Esophagus (tissue), 2 donors: Measurements from ENCODE around the gene NHEJ1. TPM values are rescaled to one million over a fixed set of nuclear protein-coding genes. Genes with fewer than 3 reads are reported as not detected.

ENCODE experiments used
- H3K27ac ChIP-seq, 2 donors: one replicate each; pipeline ENCODE4 v1.5.1; 2013; ENCODE audit warnings: low read depth in 2 of 2, mild to moderate bottlenecking in 2 of 2, inconsistent platforms in 1 of 2, low read length in 1 of 2, moderate library complexity in 1 of 2
- H3K27me3 ChIP-seq, 2 donors: one replicate each; pipeline ENCODE4 v1.6.1; 2013; ENCODE audit warnings: low read length in 2 of 2, control low read depth in 1 of 2, mild to moderate bottlenecking in 1 of 2; ENCODE audit not compliant: insufficient read depth in 2 of 2, control insufficient read depth in 1 of 2
- H3K36me3 ChIP-seq, 2 donors: one replicate each; pipeline ENCODE4 v1.6.1; 2013; ENCODE audit warnings: low read length in 1 of 2; ENCODE audit not compliant: control insufficient read depth in 2 of 2, insufficient read depth in 2 of 2
- H3K4me1 ChIP-seq, 2 donors: one replicate each; pipeline ENCODE4 v1.6.1; 2013; ENCODE audit warnings: low read length in 1 of 2; ENCODE audit not compliant: control insufficient read depth in 2 of 2, insufficient read depth in 2 of 2
- H3K4me3 ChIP-seq, 2 donors: one replicate each; pipeline ENCODE4 v1.5.1; 2013; ENCODE audit warnings: low read length in 2 of 2, mild to moderate bottlenecking in 2 of 2, low read depth in 1 of 2, moderate library complexity in 1 of 2
- H3K9me3 ChIP-seq, 2 donors: one replicate each; pipeline ENCODE4 v1.6.1; 2013; ENCODE audit warnings: mild to moderate bottlenecking in 2 of 2, low read depth in 1 of 2, low read length in 1 of 2, moderate library complexity in 1 of 2; ENCODE audit not compliant: control insufficient read depth in 2 of 2, insufficient read depth in 1 of 2
- WGBS, 2 donors: extraction: QIAGEN DNeasy Blood & Tissue Kit; methylation state at CpG; one replicate each; pipeline ENCODE4 v1.1.7; 2013; 5-methylcytosine and 5-hydroxymethylcytosine counted together
- polyA plus RNA-seq, 2 donors: library from polyadenylated mRNA; stranded (reverse); fragments of 200-250 nt; gene quantifications; one replicate each; pipeline ENCODE4 v1.2.3, GENCODE V29; 2013
- donor health status: healthy with polysubstance abuse.
- donor health status: Bipolar disorder and iron deficiency.

Gene NHEJ1
- polyA plus RNA-seq, 2 donors = 4.4 to 5.9 TPM

DNA sequence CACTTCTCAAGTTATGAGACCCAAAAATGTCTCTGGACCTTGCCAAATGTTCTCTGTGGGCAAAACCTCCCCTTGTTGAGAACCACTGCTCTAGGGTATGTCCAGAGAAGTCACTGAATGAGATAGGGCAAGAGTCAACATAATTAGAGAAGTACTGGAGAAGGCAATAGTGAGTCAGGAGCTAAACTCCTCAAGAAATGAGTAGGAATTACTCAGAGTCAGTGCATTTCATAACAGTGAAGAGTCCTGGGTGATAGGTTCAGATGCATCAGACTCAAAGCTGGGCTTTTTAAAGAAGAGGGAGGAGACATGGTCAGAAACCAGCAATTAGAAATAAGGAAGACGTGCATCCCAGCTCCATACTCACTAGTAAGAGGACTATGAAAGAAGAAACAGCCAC lies 61.3 kb downstream of the NHEJ1 start:
- 83 to 98% methylated on average over 1 of the region's 1 CpG for WGBS, 2 donors
- H3K27me3 ChIP-seq = no peaks in the 10 kb centered on the region
- no peak overlapping the region for H3K27ac ChIP-seq
- no peaks in the 10 kb centered on the region for H3K4me1 ChIP-seq
- H3K36me3 ChIP-seq = no peaks in the 10 kb centered on the region
- H3K9me3 ChIP-seq = no peaks in the 10 kb centered on the region
- no peak overlapping the region for H3K4me3 ChIP-seq

DNA sequence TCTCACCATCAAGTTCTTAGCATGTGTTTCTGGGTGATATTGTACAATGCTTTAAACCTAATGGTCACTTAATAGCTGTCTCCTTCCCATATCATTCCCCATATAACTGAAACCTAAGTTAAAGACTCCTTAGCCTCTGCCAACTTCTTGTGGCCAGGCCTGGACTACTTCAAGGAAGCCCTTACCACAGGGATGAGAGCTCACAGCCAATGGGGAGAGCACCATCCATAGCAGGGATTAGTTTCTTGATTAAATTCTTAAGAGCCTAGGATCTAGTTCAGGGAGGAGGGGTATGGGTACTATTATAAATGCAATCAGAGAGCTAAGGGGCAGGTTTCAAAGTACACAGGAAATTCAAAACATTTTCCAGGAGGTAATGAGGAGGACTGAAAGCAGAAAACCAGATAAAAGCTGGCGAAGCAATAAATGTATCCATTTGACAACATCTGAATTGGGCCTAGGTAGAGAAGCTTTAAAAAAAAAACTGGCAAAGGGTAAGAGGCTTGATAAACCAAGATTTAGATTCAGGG lies 65.1 kb downstream of the NHEJ1 start:
- 89 to 99% methylated on average over 1 of the region's 1 CpG for WGBS, 2 donors
- Histone ChIP-seq H3K27ac (no peak overlapping the region), H3K9me3 (no peaks in the 10 kb centered on the region)

DNA sequence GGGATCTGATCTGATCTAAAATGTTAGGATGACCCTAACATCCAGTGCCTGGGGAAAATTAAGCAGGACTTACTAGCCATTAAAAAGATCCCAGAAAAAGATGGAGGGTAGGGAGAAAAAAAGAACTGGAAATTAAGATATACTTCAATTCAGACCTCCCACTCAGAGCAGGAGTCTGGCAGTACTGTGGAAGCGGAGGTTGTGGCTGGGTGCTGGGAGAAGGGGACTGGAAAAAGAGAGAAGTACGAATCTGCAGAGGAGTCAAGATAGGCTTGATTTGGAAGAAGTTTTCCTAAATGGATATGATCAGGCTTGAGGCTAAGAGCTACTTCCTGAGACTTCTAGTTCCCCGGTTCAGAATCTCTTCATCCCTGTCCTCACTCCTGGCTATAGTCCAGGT lies 66.4 kb downstream of the NHEJ1 start:
- Histone ChIP-seq H3K27me3 (no peaks in the 10 kb centered on the region), H3K27ac (no peak overlapping the region), H3K4me3 (no peak overlapping the region), H3K4me1 (no peaks in the 10 kb centered on the region), H3K9me3 (no peaks in the 10 kb centered on the region), H3K36me3 (no peaks in the 10 kb centered on the region)
- 87 to 89% methylated on average over 3 of the region's 3 CpGs for WGBS, 2 donors

More for the DNA sequence above, 65.1 kb downstream of the NHEJ1 start:
- Histone ChIP-seq H3K36me3 (no peaks in the 10 kb centered on the region), H3K4me3 (no peak overlapping the region), H3K4me1 (no peaks in the 10 kb centered on the region), H3K27me3 (no peaks in the 10 kb centered on the region)

DNA sequence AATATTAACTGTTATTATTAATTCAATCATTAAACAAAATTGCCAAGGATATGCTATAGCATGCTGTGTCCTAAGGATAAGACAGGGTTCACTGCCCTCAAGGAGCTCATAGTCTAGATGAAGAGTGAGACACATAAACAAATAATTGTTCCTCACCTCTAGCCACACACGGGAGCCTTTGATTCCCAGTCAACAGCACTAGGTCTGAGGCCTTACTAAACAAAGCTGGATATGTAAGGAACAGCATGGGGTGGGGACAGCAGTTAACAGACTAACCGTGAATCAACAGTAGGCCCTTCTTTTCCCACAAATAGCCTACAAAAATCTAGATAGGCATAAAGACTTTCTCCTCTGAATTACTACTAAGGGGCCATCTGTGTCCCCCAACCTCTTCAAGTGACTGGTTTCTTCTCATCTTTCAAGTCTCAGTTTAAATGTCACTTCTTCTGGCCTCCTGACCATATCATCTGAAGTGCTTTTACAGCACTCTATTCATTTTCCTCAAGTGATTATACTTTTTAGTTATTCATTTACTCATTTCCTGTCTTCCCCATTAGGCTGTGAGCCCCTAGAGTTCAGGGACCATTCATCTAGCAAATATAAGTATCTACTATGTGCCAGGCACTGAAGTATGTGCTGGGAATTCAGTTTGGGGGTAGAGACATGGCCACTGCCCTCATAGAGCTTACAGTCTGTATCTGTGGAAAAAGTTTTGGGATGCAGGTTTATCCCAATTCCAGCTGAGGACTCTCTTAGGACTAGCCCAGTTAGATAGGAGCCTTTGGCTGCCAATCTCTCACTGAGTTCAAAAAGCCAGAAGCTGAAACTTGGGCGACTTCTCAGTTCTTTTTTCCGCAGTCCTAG lies 69.9 kb downstream of the NHEJ1 start:
- 68 to 78% methylated on average over 4 of the region's 4 CpGs for WGBS, 2 donors
- H3K36me3 ChIP-seq = no peaks in the 10 kb centered on the region
- H3K4me1 ChIP-seq = no peaks in the 10 kb centered on the region
- H3K27ac ChIP-seq = no peak overlapping the region
- H3K4me3 ChIP-seq = no peak overlapping the region
- H3K27me3 ChIP-seq = no peaks in the 10 kb centered on the region
- H3K9me3 ChIP-seq = no peaks in the 10 kb centered on the region

DNA sequence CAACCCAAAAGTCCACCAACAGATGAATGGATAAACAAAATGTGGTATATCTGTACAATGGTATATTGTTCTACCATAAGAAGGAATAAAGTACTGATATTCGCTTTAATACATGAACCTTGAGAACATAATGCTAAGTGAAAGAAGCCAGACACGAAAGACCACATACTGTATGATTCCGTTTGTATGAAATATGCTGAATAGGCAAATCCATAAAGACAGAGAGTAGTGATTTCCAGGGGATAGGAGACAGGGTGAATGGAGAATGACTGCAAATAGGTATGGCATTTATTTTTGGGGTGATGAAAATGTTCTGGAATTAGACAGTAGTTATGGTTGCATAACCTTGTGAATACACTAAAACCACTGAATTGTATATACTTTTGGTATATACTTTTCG lies 71.3 kb downstream of the NHEJ1 start:
- 97 to 99% methylated on average over 4 of the region's 4 CpGs for WGBS, 2 donors
- H3K4me3 ChIP-seq = no peak overlapping the region
- no peaks in the 10 kb centered on the region for H3K9me3 ChIP-seq
- H3K4me1 ChIP-seq = no peaks in the 10 kb centered on the region
- H3K36me3 ChIP-seq = no peaks in the 10 kb centered on the region
- H3K27me3 ChIP-seq = no peaks in the 10 kb centered on the region
- H3K27ac ChIP-seq = no peak overlapping the region

DNA sequence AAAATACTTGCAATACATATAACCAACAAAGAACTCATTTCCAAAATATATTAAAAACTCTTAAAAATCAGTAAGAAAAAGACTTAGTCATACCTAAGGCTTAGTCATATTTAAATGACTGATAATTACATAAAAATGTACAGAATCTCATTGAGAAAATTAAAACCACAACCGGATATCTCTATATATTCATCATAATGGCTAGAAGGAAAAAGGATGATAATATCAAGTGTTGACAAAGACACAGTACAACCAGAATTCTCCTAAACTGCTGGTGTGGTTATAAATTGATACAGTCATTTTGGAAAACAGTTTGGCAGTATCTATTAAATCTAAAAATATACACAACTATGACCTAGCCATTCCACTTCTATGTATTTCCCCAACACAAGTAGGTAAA lies 72.8 kb downstream of the NHEJ1 start:
- Histone ChIP-seq H3K9me3 (no peaks in the 10 kb centered on the region), H3K27me3 (no peaks in the 10 kb centered on the region), H3K4me3 (no peak overlapping the region), H3K27ac (no peak overlapping the region), H3K36me3 (no peaks in the 10 kb centered on the region), H3K4me1 (no peaks in the 10 kb centered on the region)
- WGBS, 2 donors = 93 to 97% methylated on average over 1 of the region's 1 CpG

DNA sequence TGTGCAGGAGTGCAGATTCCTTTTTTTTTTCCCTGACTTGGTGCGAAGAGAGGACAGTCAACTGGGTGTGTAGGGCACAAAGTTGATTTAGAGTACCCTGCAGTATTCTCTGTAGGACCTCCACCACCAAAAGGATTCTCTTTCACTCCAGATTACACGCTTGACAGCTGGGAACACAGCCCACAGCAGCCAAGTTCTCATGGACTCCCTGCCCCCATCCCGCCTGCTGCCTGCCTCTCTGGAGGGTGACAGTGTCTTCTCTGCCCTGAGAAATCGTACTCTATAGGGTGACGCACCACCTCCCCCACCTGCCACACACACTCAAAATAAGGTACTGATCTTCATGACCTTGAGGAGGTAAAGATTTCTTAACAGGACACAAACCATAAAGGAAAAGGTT lies 73.3 kb downstream of the NHEJ1 start:
- 91 to 93% methylated on average over 5 of the region's 5 CpGs for WGBS, 2 donors
- Histone ChIP-seq H3K4me3 (no peak overlapping the region), H3K4me1 (no peaks in the 10 kb centered on the region), H3K36me3 (no peaks in the 10 kb centered on the region), H3K27me3 (no peaks in the 10 kb centered on the region), H3K27ac (no peak overlapping the region), H3K9me3 (no peaks in the 10 kb centered on the region)

DNA sequence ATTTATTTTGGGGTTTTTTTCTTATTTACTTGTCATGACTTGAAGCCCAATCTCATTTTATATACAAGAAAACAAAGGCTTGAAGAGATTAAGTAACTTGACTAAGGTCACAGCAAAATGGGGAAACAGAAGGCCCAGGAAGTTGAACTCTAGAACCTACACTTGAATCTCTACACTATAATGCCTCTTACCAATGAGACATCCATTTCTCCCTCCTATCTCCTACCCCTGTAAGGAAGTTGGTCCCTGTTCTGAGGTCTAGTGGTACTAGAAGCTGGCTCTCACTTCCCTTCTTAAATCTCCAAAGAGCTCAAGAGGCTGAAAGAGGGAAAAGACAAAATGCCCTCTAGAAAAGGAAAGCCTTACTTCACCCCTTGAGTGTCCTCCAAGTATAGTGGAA lies 74.4 kb downstream of the NHEJ1 start:
- no peak overlapping the region for H3K27ac ChIP-seq
- H3K4me3 ChIP-seq = no peak overlapping the region
- H3K9me3 ChIP-seq = no peaks in the 10 kb centered on the region
- no peaks in the 10 kb centered on the region for H3K27me3 ChIP-seq
- H3K36me3 ChIP-seq = no peaks in the 10 kb centered on the region
- H3K4me1 ChIP-seq = no peaks in the 10 kb centered on the region

DNA sequence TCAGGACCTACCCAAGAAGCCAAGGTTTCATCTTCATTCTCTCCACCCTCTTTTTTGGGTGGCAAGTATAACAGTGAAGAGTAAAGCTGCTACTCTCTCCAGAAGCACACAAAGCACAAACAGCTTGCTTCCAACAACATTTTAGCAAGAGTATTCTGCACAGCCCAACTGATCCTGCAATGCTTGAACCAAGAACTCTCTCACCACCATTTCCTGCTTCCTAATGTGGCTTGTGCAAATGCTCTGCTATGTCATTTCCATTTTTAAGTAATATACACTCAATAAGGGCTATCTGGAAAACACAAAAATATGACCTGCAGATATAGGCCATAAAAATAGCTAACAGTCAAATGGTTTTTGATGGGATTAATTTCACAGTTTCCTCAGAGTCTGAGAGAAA lies 75.8 kb downstream of the NHEJ1 start:
- Histone ChIP-seq H3K27ac (no peak overlapping the region), H3K4me1 (no peaks in the 10 kb centered on the region), H3K4me3 (no peak overlapping the region)

DNA sequence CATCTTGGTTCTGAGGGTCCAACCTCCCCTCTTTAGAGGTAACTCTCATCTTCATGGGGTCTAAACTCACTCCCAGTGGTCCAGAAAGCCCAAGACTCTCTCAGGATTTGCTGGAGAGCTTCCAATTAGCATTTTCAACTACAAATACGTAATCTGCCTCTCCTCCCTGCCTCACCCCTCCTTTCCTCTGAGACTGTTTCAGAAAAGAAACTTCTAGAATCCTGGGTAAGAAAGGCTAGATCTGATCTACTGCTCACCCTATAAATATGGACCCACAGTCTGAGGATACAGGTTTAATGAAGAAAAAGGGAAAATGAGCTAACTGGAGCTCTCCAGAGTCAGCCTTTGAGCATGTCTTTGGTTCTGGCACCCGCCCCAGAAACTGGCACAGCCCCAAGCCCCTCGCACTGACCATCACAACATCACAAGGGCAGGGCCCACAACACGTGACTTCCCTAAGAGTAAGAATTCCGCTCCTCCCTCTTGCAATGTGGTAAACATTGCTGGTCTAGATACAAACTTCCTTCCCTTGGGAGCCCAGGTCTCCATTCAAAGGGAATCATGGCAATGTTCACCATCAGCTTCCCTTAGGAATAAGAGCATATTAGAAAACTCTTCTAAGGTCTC lies 78.2 kb downstream of the NHEJ1 start:
- H3K27ac ChIP-seq = no peak overlapping the region

More for the DNA sequence above, 75.8 kb downstream of the NHEJ1 start:
- H3K9me3 ChIP-seq = no peaks in the 10 kb centered on the region
- no peaks in the 10 kb centered on the region for H3K27me3 ChIP-seq
- no peaks in the 10 kb centered on the region for H3K36me3 ChIP-seq

More for the DNA sequence above, 78.2 kb downstream of the NHEJ1 start:
- Histone ChIP-seq H3K27me3 (no peaks in the 10 kb centered on the region), H3K4me3 (no peak overlapping the region), H3K4me1 (no peaks in the 10 kb centered on the region), H3K36me3 (no peaks in the 10 kb centered on the region), H3K9me3 (no peaks in the 10 kb centered on the region)
- WGBS, 2 donors = 65 to 67% methylated on average over 5 of the region's 5 CpGs
